GM21526 (cell line): ENCODE measurements around the gene PKP2.

ENCODE experiments used
- ATAC-seq: cut with Tn5 transposase; IDR thresholded peaks from one replicate; pipeline ENCODE4 v1.9.1; 2021; ENCODE audit warnings: moderate library complexity; ENCODE audit not compliant: unreplicated experiment, low FRiP score

The PKP2 gene

GRCh38 chr12:32896432-32897280 lies at the start of gene PKP2:
TSS of gene PKP2 (minus strand) at chr12:32896777. CDS start at chr12:32896731, 46 bp downstream.
- peak; percentile 53 for ATAC-seq

- ATAC-seq, result no peak
Measured at GRCh38 chr12:32944195-32944594, 47.6 kb upstream of the PKP2 start.

- ATAC-seq, result no peak
Measured at GRCh38 chr12:32939801-32940200, 43.2 kb upstream of the PKP2 start.

GRCh38 chr12:32926963-32927362 lies 30.4 kb upstream of the PKP2 start:
- no peak for ATAC-seq

- no peak for ATAC-seq
Measured at GRCh38 chr12:32926356-32926755, 29.8 kb upstream of the PKP2 start.

GRCh38 chr12:32922546-32923297 lies 26.1 kb upstream of the PKP2 start:
- ATAC-seq, result no peak

GRCh38 chr12:32921397-32921796 lies 24.8 kb upstream of the PKP2 start:
- ATAC-seq, result no peak

GRCh38 chr12:32920506-32921085 lies 24.0 kb upstream of the PKP2 start:
- no peak for ATAC-seq

- ATAC-seq, result no peak
Measured at GRCh38 chr12:32918890-32919801, 22.6 kb upstream of the PKP2 start.

- no peak for ATAC-seq
Measured at GRCh38 chr12:32917094-32917611, 20.6 kb upstream of the PKP2 start.

GRCh38 chr12:32907898-32908476 lies 11.4 kb upstream of the PKP2 start:
- no peak for ATAC-seq

GRCh38 chr12:32907166-32907565 lies 10.6 kb upstream of the PKP2 start:
- ATAC-seq, result no peak

GRCh38 chr12:32906399-32907165 lies 10.0 kb upstream of the PKP2 start:
- peak; percentile 99 for ATAC-seq

GRCh38 chr12:32903763-32904162 lies 7.2 kb upstream of the PKP2 start:
- no peak for ATAC-seq

GRCh38 chr12:32903318-32903717 lies 6.7 kb upstream of the PKP2 start:
- ATAC-seq, result no peak

- ATAC-seq, result peak; percentile 38
Measured at GRCh38 chr12:32902287-32902997, 5.9 kb upstream of the PKP2 start.

GRCh38 chr12:32901553-32901952 lies 5.0 kb upstream of the PKP2 start:
- no peak for ATAC-seq
